GM12878 (cell line): ENCODE results near the gene ARHGEF38.

Experiments used
- CEBPB ChIP-seq, 2 experiments: fragments of 150-350 bp in 1 of 2; IDR thresholded peaks; 2 replicates each; pipeline ENCODE4 v1.6.1; 2012 to 2014; ENCODE audit warnings: low read depth in 2 of 2, low read length in 2 of 2, borderline replicate concordance in 1 of 2, inconsistent platforms in 1 of 2
- EP300 ChIP-seq, 2 experiments: fragments of 150-350 bp in 1 of 2; IDR thresholded peaks; 2 replicates each; pipeline ENCODE4 v1.6.1; 2011 to 2012; ENCODE audit warnings: low read depth in 2 of 2, low read length in 2 of 2, borderline replicate concordance in 1 of 2, improper control_type of control experiment in 1 of 2, inconsistent platforms in 1 of 2; ENCODE audit not compliant: control insufficient read depth in 1 of 2
- ESRRA ChIP-seq: IDR thresholded peaks from 2 replicates; pipeline ENCODE4 v1.6.1; 2012; ENCODE audit warnings: mild to moderate bottlenecking, low read length, improper control_type of control experiment
- EZH2 ChIP-seq: IDR thresholded peaks from 2 replicates; pipeline ENCODE4 v1.6.1; 2012; ENCODE audit warnings: low read depth, mild to moderate bottlenecking, control low read depth, inconsistent platforms, low read length, borderline replicate concordance; ENCODE audit not compliant: control insufficient read depth
- FOXK2 ChIP-seq: fragments of 450-650 bp; IDR thresholded peaks from 2 replicates; pipeline ENCODE4 v1.6.1; 2017; ENCODE audit warnings: mild to moderate bottlenecking, moderate library complexity
- MYB ChIP-seq: fragments of 150-350 bp; IDR thresholded peaks from 2 replicates; pipeline ENCODE4 v1.6.1; 2014; ENCODE audit warnings: mild to moderate bottlenecking, low read depth, low read length, borderline replicate concordance
- POLR2A ChIP-seq: IDR thresholded peaks from 2 replicates; pipeline ENCODE4 v1.6.1; 2011; ENCODE audit warnings: low read depth, mild to moderate bottlenecking, low read length
- RFX5 ChIP-seq: IDR thresholded peaks from 2 replicates; pipeline ENCODE4 v1.6.1; 2011; ENCODE audit warnings: low read depth, low read length, improper control_type of control experiment
- SRF ChIP-seq, 2 experiments: IDR thresholded peaks; 2 replicates each; pipeline ENCODE4 v1.6.1; 2011; ENCODE audit warnings: low read depth in 2 of 2, low read length in 2 of 2, mild to moderate bottlenecking in 1 of 2, moderate library complexity in 1 of 2
- TAF1 ChIP-seq: IDR thresholded peaks from 2 replicates; pipeline ENCODE4 v1.6.1; 2011; ENCODE audit warnings: mild to moderate bottlenecking, low read depth, low read length, borderline replicate concordance
- TF ChIP-seq, protein P1 (sequence below): IDR thresholded peaks from 2 replicates; pipeline ENCODE4 v1.6.1; 2012; ENCODE audit warnings: low read depth, low read length, improper control_type of control experiment
- TF ChIP-seq, protein P2 (sequence below), 3 experiments: IDR thresholded peaks in 2 of 3; conservative IDR thresholded peaks in 1 of 3; 2 replicates each; pipeline ENCODE4 v1.5.1; 2011; ENCODE audit warnings: low read depth in 3 of 3, low read length in 3 of 3, mild to moderate bottlenecking in 3 of 3, control low read depth in 2 of 3, moderate library complexity in 2 of 3, inconsistent platforms in 1 of 3, mixed read lengths in 1 of 3; ENCODE audit not compliant: control insufficient read depth in 2 of 3, insufficient read depth in 1 of 3; ENCODE audit errors: extremely low read depth in 1 of 3

DNA sequence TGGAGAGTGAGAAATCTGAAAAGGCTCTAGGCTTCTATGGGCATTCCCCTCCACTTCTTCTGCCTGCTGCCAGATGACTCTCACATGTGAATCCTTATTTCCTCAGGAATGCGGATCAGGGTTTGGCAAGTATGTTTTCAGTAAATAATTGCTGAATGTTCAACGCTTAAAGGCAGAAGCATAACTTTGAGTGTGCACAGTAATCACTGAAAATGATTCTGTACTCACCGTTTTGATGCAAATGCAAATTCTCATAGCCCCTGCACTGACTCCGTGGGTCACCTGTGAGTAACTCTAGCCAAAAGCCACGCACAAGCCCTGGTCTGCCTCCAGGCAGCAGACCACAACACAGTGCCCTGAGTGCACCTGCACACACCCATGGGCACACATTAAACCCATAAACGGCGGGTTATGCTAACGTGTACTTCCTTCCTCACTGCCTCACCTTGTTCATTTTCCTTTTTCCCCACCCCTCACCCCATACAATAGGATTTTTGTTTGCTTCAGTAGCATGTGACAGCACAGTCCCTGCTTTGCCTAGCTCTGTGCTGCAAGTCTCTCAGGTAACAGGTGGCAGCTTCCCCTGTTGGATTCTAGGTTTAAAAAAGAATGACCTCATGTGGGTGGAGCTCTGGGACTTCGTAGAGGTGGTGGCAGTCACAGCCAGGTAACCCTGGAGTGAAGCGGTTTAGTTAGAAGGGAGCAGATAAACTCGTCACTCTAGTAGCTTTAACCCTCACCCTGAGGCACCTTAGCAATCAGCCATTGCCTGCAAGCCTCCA, at the start of gene ARHGEF38:
- TF ChIP-seq POLR2A = no peak
- TF ChIP-seq, protein P1, sequence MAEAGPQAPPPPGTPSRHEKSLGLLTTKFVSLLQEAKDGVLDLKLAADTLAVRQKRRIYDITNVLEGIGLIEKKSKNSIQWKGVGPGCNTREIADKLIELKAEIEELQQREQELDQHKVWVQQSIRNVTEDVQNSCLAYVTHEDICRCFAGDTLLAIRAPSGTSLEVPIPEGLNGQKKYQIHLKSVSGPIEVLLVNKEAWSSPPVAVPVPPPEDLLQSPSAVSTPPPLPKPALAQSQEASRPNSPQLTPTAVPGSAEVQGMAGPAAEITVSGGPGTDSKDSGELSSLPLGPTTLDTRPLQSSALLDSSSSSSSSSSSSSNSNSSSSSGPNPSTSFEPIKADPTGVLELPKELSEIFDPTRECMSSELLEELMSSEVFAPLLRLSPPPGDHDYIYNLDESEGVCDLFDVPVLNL = no peak
- TF ChIP-seq TAF1 = no peak
- no peak for TF ChIP-seq CEBPB (IDR thresholded peaks at IDR 0.05; ENCODE audit: borderline replicate concordance in 1 of 2, low read depth in 2 of 2, low read length in 2 of 2)
- TF ChIP-seq ESRRA = no peak
- TF ChIP-seq FOXK2 = no peak
- no peak for TF ChIP-seq EZH2
- no peak for TF ChIP-seq RFX5
- TF ChIP-seq EP300 (IDR thresholded peaks at IDR 0.05; ENCODE audit: borderline replicate concordance in 1 of 2, control insufficient read depth in 1 of 2, low read depth in 2 of 2, low read length in 2 of 2) = no peak
- no peak for TF ChIP-seq SRF (IDR thresholded peaks at IDR 0.05; ENCODE audit: low read depth in 2 of 2, low read length in 2 of 2)
- TF ChIP-seq MYB = no peak
- TF ChIP-seq, protein P2, sequence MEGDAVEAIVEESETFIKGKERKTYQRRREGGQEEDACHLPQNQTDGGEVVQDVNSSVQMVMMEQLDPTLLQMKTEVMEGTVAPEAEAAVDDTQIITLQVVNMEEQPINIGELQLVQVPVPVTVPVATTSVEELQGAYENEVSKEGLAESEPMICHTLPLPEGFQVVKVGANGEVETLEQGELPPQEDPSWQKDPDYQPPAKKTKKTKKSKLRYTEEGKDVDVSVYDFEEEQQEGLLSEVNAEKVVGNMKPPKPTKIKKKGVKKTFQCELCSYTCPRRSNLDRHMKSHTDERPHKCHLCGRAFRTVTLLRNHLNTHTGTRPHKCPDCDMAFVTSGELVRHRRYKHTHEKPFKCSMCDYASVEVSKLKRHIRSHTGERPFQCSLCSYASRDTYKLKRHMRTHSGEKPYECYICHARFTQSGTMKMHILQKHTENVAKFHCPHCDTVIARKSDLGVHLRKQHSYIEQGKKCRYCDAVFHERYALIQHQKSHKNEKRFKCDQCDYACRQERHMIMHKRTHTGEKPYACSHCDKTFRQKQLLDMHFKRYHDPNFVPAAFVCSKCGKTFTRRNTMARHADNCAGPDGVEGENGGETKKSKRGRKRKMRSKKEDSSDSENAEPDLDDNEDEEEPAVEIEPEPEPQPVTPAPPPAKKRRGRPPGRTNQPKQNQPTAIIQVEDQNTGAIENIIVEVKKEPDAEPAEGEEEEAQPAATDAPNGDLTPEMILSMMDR (IDR thresholded peaks at IDR 0.05 in 2 of 3, conservative IDR thresholded peaks at IDR 0.05 in 1 of 3; ENCODE audit: control insufficient read depth in 2 of 3, extremely low read depth in 1 of 3, insufficient read depth in 1 of 3, low read depth in 3 of 3, low read length in 3 of 3) = no peak
